GM18858 (cell line): ENCODE measurements around the gene DAZAP1.
A peak's percentile ranks its signal among the peaks of the same experiment; 100 is the strongest.

Experiments
- ATAC-seq: cut with Tn5 transposase; IDR thresholded peaks from one replicate; pipeline ENCODE4 v1.9.1; 2021; ENCODE audit not compliant: unreplicated experiment

Gene DAZAP1

GRCh38 chr19:1424192-1424955 is 17.0 kb downstream of the DAZAP1 start:
- ATAC-seq, result no peak

GRCh38 chr19:1425102-1425837 is 17.9 kb downstream of the DAZAP1 start:
- ATAC-seq, result no peak

GRCh38 chr19:1425902-1426301 is 18.5 kb downstream of the DAZAP1 start:
- no peak for ATAC-seq

- ATAC-seq, result no peak
Observed at GRCh38 chr19:1426736-1427135, 19.4 kb downstream of the DAZAP1 start.

- ATAC-seq, result no peak
Observed at GRCh38 chr19:1427221-1427920, 20.0 kb downstream of the DAZAP1 start.

GRCh38 chr19:1428738-1429391 is 21.5 kb downstream of the DAZAP1 start:
- no peak for ATAC-seq

GRCh38 chr19:1429750-1430149 is 22.4 kb downstream of the DAZAP1 start:
- no peak for ATAC-seq

GRCh38 chr19:1430246-1430645 is 22.9 kb downstream of the DAZAP1 start:
- ATAC-seq, result no peak

- ATAC-seq, result no peak
Observed at GRCh38 chr19:1431759-1432506, 24.5 kb downstream of the DAZAP1 start.

- ATAC-seq, result no peak
Observed at GRCh38 chr19:1432507-1432887, 25.1 kb downstream of the DAZAP1 start.

GRCh38 chr19:1433119-1434039 is 26.0 kb downstream of the DAZAP1 start:
- ATAC-seq, result no peak

GRCh38 chr19:1434040-1434366 is 26.6 kb downstream of the DAZAP1 start:
- ATAC-seq, result no peak

- no peak for ATAC-seq
Observed at GRCh38 chr19:1434577-1435060, 27.2 kb downstream of the DAZAP1 start.

GRCh38 chr19:1435378-1435989 is 28.1 kb downstream of the DAZAP1 start:
- ATAC-seq, result no peak

GRCh38 chr19:1437609-1438008 is 30.2 kb downstream of the DAZAP1 start:
- ATAC-seq, result no peak

GRCh38 chr19:1438035-1438932 is 30.9 kb downstream of the DAZAP1 start, which contains the start of gene RPS15:
Gene RPS15 (plus strand): TSS chr19:1438396. CDS start chr19:1438426, 30 bp downstream.
- ATAC-seq, result peak; percentile 69

- no peak for ATAC-seq
Observed at GRCh38 chr19:1438933-1439354, 31.6 kb downstream of the DAZAP1 start.
